HG03139 (cell line): ENCODE results near the gene CD79B.
"Not testable (repeated sequence)": the region's sequence is repeated elsewhere in the genome, so short reads cannot be mapped to it uniquely, and the experiment has no call there.

Experiments used
- ATAC-seq: cut with Tn5 transposase; IDR thresholded peaks from one replicate; pipeline ENCODE4 v1.9.1; 2021; ENCODE audit not compliant: unreplicated experiment

Gene CD79B

GRCh38 chr17:63915753-63916152 lies 16.4 kb downstream of the CD79B start:
- not testable (repeated sequence) for ATAC-seq

DNA sequence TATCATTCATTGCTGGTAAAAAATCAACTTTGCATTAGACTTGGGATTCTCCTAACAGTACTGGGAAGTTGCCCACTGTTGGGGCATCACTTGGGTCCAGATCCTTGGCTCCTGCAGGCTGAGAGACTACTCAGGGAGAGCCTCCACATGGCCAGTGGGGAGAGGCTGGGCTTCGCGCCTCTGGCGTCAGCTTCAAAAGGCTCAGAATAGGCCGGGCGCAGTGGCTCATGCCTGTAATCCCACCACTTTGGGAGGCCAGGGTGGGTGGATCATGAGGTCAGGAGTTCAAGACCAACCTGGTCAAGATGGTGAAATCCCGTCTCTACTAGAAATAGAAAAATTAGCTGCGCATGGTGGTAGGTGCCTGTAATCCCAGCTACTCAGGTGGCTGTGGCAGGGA lies 17.7 kb downstream of the CD79B start:
- no peak for ATAC-seq

GRCh38 chr17:63911657-63912100 lies 20.5 kb downstream of the CD79B start:
- ATAC-seq, result no peak

GRCh38 chr17:63911041-63911635 lies 21.0 kb downstream of the CD79B start, which contains the start of gene CSHL1:
TSS of gene CSHL1 (minus strand) at chr17:63911258. CDS start at chr17:63911196, 62 bp downstream.
- no peak for ATAC-seq

DNA sequence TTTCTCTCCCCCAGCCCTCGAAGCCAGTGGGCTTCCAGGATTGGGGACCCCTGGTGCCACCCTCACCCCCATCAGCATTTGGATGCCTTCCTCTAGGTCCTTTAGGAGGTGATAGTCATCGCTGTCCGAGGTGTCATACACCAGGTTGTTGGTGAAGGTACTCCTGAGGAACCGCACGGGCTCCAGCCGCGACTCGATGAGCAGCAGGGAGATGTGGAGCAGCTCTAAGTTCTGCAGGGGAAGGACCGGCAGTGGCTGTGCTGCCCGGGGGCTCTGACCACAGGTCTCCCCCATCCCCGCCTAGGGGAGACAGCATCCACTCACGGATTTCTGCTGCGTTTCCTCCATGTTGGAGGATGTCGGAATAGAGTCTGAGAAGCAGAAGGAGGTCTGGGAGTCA lies 22.0 kb downstream of the CD79B start:
- no peak for ATAC-seq

DNA sequence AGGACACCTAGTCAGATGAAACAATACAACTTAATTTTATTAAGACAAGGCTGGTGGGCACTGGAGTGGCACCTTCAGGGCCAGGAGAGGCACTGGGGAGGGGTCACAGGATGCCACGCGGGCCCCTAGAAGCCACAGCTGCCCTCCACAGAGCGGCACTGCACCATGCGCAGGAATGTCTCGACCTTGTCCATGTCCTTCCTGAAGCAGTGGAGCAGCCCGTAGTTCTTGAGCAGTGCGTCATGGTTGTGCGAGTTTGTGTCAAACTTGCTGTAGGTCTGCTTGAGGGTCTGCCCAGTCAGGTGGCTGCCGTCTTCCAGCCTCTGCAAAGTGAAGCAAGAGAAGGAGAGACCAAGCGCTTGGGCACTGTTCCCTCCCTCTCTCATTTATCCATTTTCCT lies 22.5 kb downstream of the CD79B start:
- not testable (repeated sequence) for ATAC-seq

- not testable (repeated sequence) for ATAC-seq
Measured at GRCh38 chr17:63907161-63907778, 24.9 kb downstream of the CD79B start.

- not testable (repeated sequence) for ATAC-seq
Measured at GRCh38 chr17:63904796-63905195, 27.3 kb downstream of the CD79B start.

DNA sequence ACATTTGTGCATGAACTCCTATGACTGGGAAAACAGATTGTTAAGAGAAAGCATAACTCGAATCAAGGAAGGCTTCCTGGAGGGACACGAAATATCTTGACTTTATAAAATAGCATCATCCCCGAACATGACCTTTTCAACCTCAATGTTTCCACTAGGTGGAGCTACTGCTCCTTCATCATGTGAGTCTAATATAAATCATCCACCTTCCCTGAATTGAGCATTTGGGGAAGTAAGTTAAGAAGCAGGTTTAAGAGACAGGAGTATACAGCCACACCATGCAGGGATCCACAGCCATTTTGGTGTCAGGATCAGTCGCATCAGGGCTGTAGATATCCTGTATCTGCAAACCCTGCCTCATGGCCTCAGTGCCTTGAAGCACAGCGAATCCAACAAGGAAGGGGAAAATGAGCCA lies 28.3 kb downstream of the CD79B start:
- not testable (repeated sequence) for ATAC-seq

DNA sequence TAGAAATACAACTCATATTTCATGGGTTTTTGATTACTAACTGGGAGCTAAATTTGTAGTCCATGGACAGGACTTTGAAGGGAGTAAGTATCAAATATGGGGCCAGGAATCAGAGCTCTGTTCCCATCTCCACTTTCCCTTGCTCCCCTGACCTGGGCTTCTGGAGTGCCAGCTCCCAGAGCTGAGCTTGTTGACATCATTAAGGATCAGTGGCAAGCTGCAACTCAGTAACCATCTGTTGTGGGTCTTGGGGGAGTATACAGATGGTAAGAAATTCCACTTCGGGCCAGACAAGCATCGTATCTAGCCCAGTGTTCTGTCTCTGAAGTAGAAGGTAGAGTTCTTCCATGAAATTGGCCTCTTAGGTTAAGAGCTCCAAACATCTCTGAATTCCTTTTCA lies 30.2 kb downstream of the CD79B start:
- not testable (repeated sequence) for ATAC-seq

GRCh38 chr17:63898899-63899798 lies 33.0 kb downstream of the CD79B start:
- ATAC-seq, result not testable (repeated sequence)

DNA sequence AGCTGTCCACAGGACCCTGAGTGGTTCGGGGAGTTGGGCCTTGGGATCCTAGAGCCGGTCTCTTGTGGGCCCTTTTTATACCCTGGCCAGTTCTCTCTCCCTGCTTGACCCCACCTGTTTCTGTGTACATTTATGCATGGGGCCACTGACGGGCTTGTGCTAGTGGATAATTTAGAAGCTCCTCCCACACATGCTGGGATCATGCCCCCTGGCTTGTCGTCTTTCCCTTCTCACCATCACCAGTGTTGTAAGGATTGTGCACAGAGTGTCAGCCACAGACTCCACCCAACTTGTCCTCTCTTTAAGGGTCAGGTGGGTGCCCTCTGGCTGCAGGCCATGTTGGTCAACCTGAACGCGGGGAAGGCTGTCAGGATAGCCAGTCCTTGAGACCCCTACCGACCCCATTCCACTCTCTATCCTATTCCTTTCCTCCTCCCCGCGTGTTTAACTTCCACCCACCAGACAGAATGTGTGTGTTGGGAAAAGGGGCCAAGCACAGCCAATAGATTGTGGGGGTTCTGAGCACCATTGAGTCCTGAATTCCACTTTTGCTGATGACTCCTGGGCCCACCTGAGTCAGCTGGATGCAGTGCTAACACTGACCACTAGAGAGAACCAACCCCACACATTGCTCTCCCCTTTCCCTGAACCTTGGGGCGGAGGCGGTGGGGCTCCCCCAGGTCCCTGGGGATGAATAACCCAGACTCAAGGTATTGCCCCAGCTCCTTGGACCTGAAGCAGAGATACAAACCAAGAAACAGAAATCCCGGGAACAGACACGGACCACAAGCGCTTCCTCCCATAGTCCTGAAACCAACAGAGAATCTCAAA lies 35.4 kb downstream of the CD79B start, which contains the start of gene CSH1:
Gene CSH1, minus strand, starts transcription at position 51 of the 831 bp plus-strand sequence. CDS start 63 bp downstream, outside the sequence.
- not testable (repeated sequence) for ATAC-seq

GRCh38 chr17:63894821-63895220 lies 37.3 kb downstream of the CD79B start:
- not testable (repeated sequence) for ATAC-seq

DNA sequence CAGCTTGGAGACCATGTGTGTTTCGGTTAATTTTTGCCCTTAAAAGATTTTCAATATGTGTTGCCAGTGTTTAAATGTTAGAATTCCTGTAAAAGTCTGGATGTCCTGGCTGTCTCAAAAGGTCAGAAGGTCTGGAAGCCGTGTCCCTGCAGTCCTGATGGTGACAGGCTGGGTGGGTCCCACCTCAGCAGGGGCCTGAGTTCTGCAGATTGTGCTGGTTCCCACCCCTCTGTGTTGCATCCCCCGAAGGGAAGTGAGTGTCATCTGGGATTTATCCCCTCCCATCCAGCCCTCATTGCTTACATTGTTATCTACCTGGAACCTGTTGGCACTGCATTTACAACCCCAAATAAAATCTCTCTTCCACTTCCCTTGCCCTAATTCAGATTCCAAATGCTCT lies 38.1 kb downstream of the CD79B start:
- not testable (repeated sequence) for ATAC-seq

- not testable (repeated sequence) for ATAC-seq
Measured at GRCh38 chr17:63892316-63893037, 39.7 kb downstream of the CD79B start.

- not testable (repeated sequence) for ATAC-seq
Measured at GRCh38 chr17:63889026-63889848, 42.9 kb downstream of the CD79B start.

DNA sequence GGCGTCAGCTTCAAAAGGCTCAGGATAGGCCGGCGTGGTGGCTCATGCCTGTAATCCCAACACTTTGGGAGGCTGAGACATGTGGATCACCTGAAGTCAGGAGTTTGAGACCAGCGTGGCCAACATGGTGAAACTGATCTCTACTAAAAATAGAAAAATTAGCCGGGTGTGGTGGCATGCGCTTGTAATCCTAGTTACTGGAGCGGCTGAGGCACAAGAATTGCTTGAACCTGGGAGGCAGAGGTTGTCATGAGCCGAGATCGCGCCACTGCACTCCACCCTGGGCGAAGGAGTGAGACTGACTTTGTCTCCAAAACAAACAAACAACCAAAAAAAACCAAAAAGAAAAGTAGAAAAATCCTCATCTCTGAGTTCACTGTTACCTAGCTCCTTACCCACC lies 47.0 kb downstream of the CD79B start:
- ATAC-seq, result not testable (repeated sequence)

DNA sequence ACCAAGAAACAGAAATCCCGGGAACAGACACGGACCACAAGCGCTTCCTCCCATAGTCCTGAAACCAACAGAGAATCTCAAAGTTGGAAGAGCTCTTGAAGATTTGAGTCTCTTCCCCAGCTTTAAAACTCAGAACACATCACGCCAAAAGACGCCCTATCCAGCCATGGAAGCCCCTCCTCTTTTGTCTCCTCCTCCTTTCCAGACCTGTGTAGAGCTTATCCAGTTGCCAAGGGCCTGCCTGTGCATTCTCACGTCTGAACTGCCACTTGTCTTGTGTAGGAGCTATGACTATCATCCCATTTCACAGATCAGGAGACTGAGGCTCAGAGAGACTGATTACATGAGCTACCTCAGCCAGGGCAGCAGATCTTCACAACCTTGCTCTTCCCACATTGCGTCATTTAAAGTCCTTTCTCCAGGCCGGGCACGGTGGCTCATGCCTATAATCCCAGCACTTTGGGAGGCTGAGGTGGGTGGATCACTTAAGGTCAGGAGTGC lies 49.5 kb downstream of the CD79B start:
- not testable (repeated sequence) for ATAC-seq
